CD4-positive, alpha-beta T cell treated with Interferon alpha-2 for 1 hour (primary cell): ENCODE data around the gene EEF1AKMT4.
"Not testable (repeated sequence)": the region's sequence is repeated elsewhere in the genome, so short reads cannot be mapped to it uniquely, and the experiment has no call there.

Source experiments
- DNase-seq, 2 donors: peaks; one replicate each; pipeline ENCODE4 v3.0.0-alpha.2; 2020 to 2022

Gene EEF1AKMT4

GRCh38 chr3:184261270-184261853 is 11.9 kb downstream of the EEF1AKMT4 start, which contains the start of gene CAMK2N2:
TSS of gene CAMK2N2 (minus strand) at chr3:184261553. CDS start at chr3:184261285, 268 bp downstream.
- DNase-seq: peak; percentile 26 to 73

GRCh38 chr3:184261854-184262763 is 12.6 kb downstream of the EEF1AKMT4 start:
- DNase-seq: peak in 1 of 2 donors; percentile 15

GRCh38 chr3:184262764-184263179 is 13.3 kb downstream of the EEF1AKMT4 start:
- DNase-seq: no peak

- not testable (repeated sequence) for DNase-seq
These were observed 17.8 kb downstream of the EEF1AKMT4 start for GRCh38 chr3:184267249-184267648.

GRCh38 chr3:184272269-184272668 is 22.8 kb downstream of the EEF1AKMT4 start:
- DNase-seq: no peak

- DNase-seq: no peak
These were observed 25.9 kb downstream of the EEF1AKMT4 start for GRCh38 chr3:184275381-184275701.

- no peak for DNase-seq
These were observed 26.8 kb downstream of the EEF1AKMT4 start, which contains the start of gene ECE2 for GRCh38 chr3:184275961-184276910. TSS of gene ECE2 (plus strand) at chr3:184276022. CDS start at chr3:184276154, 132 bp downstream.

GRCh38 chr3:184277366-184277765 is 27.9 kb downstream of the EEF1AKMT4 start:
- no peak for DNase-seq

- no peak for DNase-seq
These were observed 33.5 kb downstream of the EEF1AKMT4 start for GRCh38 chr3:184282941-184283340.

- DNase-seq: no peak
These were observed 34.2 kb downstream of the EEF1AKMT4 start for GRCh38 chr3:184283681-184284080.

- DNase-seq: peak; percentile 10 to 32
These were observed 35.2 kb downstream of the EEF1AKMT4 start for GRCh38 chr3:184284696-184285095.

GRCh38 chr3:184289426-184289938 is 40.0 kb downstream of the EEF1AKMT4 start:
- DNase-seq: peak; percentile 33 to 61

- DNase-seq: no peak
These were observed 40.9 kb downstream of the EEF1AKMT4 start for GRCh38 chr3:184290331-184290730.

- no peak for DNase-seq
These were observed 41.7 kb downstream of the EEF1AKMT4 start for GRCh38 chr3:184291044-184291737.

GRCh38 chr3:184291738-184292445 is 42.4 kb downstream of the EEF1AKMT4 start:
- DNase-seq: no peak

- DNase-seq: no peak
These were observed 46.3 kb downstream of the EEF1AKMT4 start for GRCh38 chr3:184295771-184296170.

GRCh38 chr3:184296616-184297015 is 47.1 kb downstream of the EEF1AKMT4 start:
- no peak for DNase-seq

- DNase-seq: peak; percentile 98 to 99
These were observed 49.5 kb downstream of the EEF1AKMT4 start, which contains the start of gene PSMD2 for GRCh38 chr3:184298759-184299487. TSS of gene PSMD2 (plus strand) at chr3:184299241. CDS start at chr3:184299267, 26 bp downstream.

GRCh38 chr3:184299488-184300377 is 50.3 kb downstream of the EEF1AKMT4 start:
- DNase-seq: no peak
